Thyroid gland (tissue), 4 donors: ENCODE results near the gene ARX.

Experiments used
- POLR2A ChIP-seq, 2 donors: fragments of 450-650 bp; IDR thresholded peaks; one replicate each; pipeline ENCODE4 v1.6.1; 2017; ENCODE audit warnings: antibody characterized with exemption in 2 of 2, mild to moderate bottlenecking in 2 of 2, moderate library complexity in 1 of 2
- TF ChIP-seq, protein P1 (sequence below), 6 experiments: fragments of 200-600 bp in 3 of 6; fragments of 450-650 bp in 3 of 6; sonication (generic) in 3 of 6; IDR thresholded peaks; one replicate each; pipeline ENCODE4 v1.5.1; 2016 to 2019; ENCODE audit warnings: antibody characterized with exemption in 6 of 6, mild to moderate bottlenecking in 2 of 6, inconsistent platforms in 1 of 6, moderate library complexity in 1 of 6

DNA sequence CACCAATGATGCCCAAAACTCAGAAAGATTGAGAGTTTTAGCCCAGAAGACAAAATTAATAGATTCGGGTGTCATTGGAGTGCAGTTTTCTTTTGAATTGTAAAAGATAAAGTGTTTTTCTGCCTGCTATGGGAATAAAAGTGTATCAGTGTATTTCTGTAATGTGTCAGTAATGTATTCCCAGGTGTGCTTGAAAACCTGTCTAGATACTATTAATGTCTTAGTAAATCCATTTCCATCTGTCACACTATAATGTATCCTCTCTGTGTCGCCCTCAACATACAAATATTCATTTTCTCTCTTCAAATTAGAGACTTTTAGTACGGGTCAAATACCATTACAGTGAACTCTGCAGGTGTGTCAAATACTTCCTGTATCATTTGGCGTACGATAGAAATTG, 43.5 kb upstream of the ARX start:
- TF ChIP-seq, protein P1, sequence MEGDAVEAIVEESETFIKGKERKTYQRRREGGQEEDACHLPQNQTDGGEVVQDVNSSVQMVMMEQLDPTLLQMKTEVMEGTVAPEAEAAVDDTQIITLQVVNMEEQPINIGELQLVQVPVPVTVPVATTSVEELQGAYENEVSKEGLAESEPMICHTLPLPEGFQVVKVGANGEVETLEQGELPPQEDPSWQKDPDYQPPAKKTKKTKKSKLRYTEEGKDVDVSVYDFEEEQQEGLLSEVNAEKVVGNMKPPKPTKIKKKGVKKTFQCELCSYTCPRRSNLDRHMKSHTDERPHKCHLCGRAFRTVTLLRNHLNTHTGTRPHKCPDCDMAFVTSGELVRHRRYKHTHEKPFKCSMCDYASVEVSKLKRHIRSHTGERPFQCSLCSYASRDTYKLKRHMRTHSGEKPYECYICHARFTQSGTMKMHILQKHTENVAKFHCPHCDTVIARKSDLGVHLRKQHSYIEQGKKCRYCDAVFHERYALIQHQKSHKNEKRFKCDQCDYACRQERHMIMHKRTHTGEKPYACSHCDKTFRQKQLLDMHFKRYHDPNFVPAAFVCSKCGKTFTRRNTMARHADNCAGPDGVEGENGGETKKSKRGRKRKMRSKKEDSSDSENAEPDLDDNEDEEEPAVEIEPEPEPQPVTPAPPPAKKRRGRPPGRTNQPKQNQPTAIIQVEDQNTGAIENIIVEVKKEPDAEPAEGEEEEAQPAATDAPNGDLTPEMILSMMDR (IDR thresholded peaks at IDR 0.05) = no peak
- no peak for TF ChIP-seq POLR2A (IDR thresholded peaks at IDR 0.05)
